ENCODE measurements around the gene ZDHHC8. TPM values are rescaled to one million over a fixed set of nuclear protein-coding genes. Genes with fewer than 3 reads are reported as not detected.
A peak's percentile ranks its signal among the peaks of the same experiment; 100 is the strongest.

The ZDHHC8 gene
- total and polyA plus RNA-seq, 2 donors (not counting 3 experiments of a cell fraction or from before 2014, with no cell fraction given) = 49.8 to 131 TPM

- intact Hi-C loops (cut with micrococcal nuclease) = loop anchor here (1.0 kb wide), 1 partner anchor 156 kb away; no protein-coding TSS in a partner anchor
- Histone ChIP-seq H4K20me1 (replicated peaks; ENCODE audit: control insufficient read depth, extremely low read depth, insufficient read depth, low read length) (no peaks in the 10 kb centered on the region), H2AFZ (ENCODE audit: low read depth, low read length) (no peak overlapping the region), H3K4me2 (ENCODE audit: insufficient read depth, low read length) (no peak overlapping the region), H3K27ac (ENCODE audit: insufficient read depth, low read depth, low read length) (no peak overlapping the region), H3K36me3 (ENCODE audit: control insufficient read depth in 2 of 2, extremely low read depth in 1 of 2, insufficient read depth in 2 of 2, low read length in 2 of 2) (peaks cover 0 to 18% of the 10 kb centered on the region in 2 experiments), H3K9me3 (replicated peaks; ENCODE audit: control insufficient read depth, insufficient read depth, low read length) (no peaks in the 10 kb centered on the region), H3K9ac (replicated peaks; ENCODE audit: extremely low read depth, insufficient read depth, low read length) (no peak overlapping the region), H3K4me3 (replicated peaks in 1 of 3; ENCODE audit: insufficient read depth in 1 of 3, low read depth in 1 of 3, low read length in 3 of 3) (no peak overlapping the region), H3K4me1 (ENCODE audit: control insufficient read depth, extremely low read depth, insufficient read depth, low read length) (peaks cover 6% of the 10 kb centered on the region), H3K9me1 (replicated peaks; ENCODE audit: control insufficient read depth, extremely low read depth, insufficient read depth, low read length) (no peaks in the 10 kb centered on the region), H3K27me3 (ENCODE audit: control insufficient read depth in 2 of 2, insufficient read depth in 2 of 2, low read length in 2 of 2) (no peaks in the 10 kb centered on the region), H3K79me2 (ENCODE audit: control insufficient read depth, insufficient read depth, low read length) (peaks cover 29% of the 10 kb centered on the region)
- no TSS peak for BruUV-seq (replicated peaks)
- dilution Hi-C loops (cut with MboI; ENCODE audit: extremely low pct_ligation_motif_present, low sequenced_read_pairs) = no loop called here
- FAIRE-seq (no peak), DNase-seq (ENCODE audit: low read depth, low spot score) (no peak)
- POLR2A ChIA-PET = no interaction called here
- CTCF ChIA-PET = interaction anchor here (0.6 to 2.1 kb wide), 5 partner anchors 10 to 399 kb away, joined by 3 to 7 read pairs (median 6); no protein-coding TSS in a partner anchor
- no peak for TF ChIP-seq POLR2A (IDR thresholded peaks at IDR 0.05; ENCODE audit: low read depth, low read length)
- no peak for TF ChIP-seq GATA2 (IDR thresholded peaks at IDR 0.05; ENCODE audit: insufficient read depth, insufficient read length, low read depth, low read length)
- TF ChIP-seq POLR2AphosphoS5 (IDR thresholded peaks at IDR 0.05; ENCODE audit: insufficient read depth, low read depth, low read length) = no peak
These were observed 1.9 kb upstream of the ZDHHC8 start for GRCh38 chr22:20129747-20130014.

GRCh38 chr22:20130319-20130718 is 1.3 kb upstream of the ZDHHC8 start:
- Histone ChIP-seq H3K79me2 (ENCODE audit: control insufficient read depth, insufficient read depth, low read length) (peaks cover 34% of the 10 kb centered on the region), H3K9ac (replicated peaks; ENCODE audit: extremely low read depth, insufficient read depth, low read length) (no peak overlapping the region), H3K4me1 (ENCODE audit: control insufficient read depth, extremely low read depth, insufficient read depth, low read length) (peaks cover 6% of the 10 kb centered on the region), H3K9me1 (replicated peaks; ENCODE audit: control insufficient read depth, extremely low read depth, insufficient read depth, low read length) (no peaks in the 10 kb centered on the region), H3K27me3 (ENCODE audit: control insufficient read depth in 2 of 2, insufficient read depth in 2 of 2, low read length in 2 of 2) (no peaks in the 10 kb centered on the region), H2AFZ (ENCODE audit: low read depth, low read length) (no peak overlapping the region), H3K4me3 (replicated peaks in 1 of 3; ENCODE audit: insufficient read depth in 1 of 3, low read depth in 1 of 3, low read length in 3 of 3) (no peak overlapping the region), H3K36me3 (ENCODE audit: control insufficient read depth in 2 of 2, extremely low read depth in 1 of 2, insufficient read depth in 2 of 2, low read length in 2 of 2) (peaks cover 0 to 12% of the 10 kb centered on the region in 2 experiments), H3K27ac (ENCODE audit: insufficient read depth, low read depth, low read length) (no peak overlapping the region), H3K4me2 (ENCODE audit: insufficient read depth, low read length) (no peak overlapping the region), H3K9me3 (replicated peaks; ENCODE audit: control insufficient read depth, insufficient read depth, low read length) (no peaks in the 10 kb centered on the region), H4K20me1 (replicated peaks; ENCODE audit: control insufficient read depth, extremely low read depth, insufficient read depth, low read length) (no peaks in the 10 kb centered on the region)
- TF ChIP-seq FOS (IDR thresholded peaks at IDR 0.05; ENCODE audit: borderline replicate concordance, insufficient read depth, low read length) = no peak
- TF ChIP-seq POLR2AphosphoS5 (IDR thresholded peaks at IDR 0.05; ENCODE audit: insufficient read depth, low read depth, low read length) = no peak
- no peak for TF ChIP-seq GATA2 (IDR thresholded peaks at IDR 0.05; ENCODE audit: insufficient read depth, insufficient read length, low read depth, low read length)
- no peak for TF ChIP-seq EZH2 (IDR thresholded peaks at IDR 0.05; ENCODE audit: borderline replicate concordance, low read depth, low read length, severe bottlenecking)
- no peak for TF ChIP-seq MAX (IDR thresholded peaks at IDR 0.05; ENCODE audit: insufficient read depth, insufficient read length)
- TF ChIP-seq JUN (IDR thresholded peaks at IDR 0.05; ENCODE audit: borderline replicate concordance, insufficient read depth, insufficient read length, low read depth) = no peak
- peak in 1 of 2 donors; percentile 3 for TF ChIP-seq CTCF (IDR thresholded peaks at IDR 0.05; ENCODE audit: extremely low read depth in 1 of 2, insufficient read depth in 1 of 2, low read depth in 1 of 2, low read length in 2 of 2)
- no peak for TF ChIP-seq POLR2A (IDR thresholded peaks at IDR 0.05; ENCODE audit: low read depth, low read length)
- POLR2A ChIA-PET = no interaction called here
- intact Hi-C loops (cut with micrococcal nuclease) = loop anchor here (1.0 kb wide), 1 partner anchor 155 kb away; no protein-coding TSS in a partner anchor
- dilution Hi-C loops (cut with MboI; ENCODE audit: extremely low pct_ligation_motif_present, low sequenced_read_pairs) = no loop called here
- BruUV-seq (replicated peaks) = no TSS peak
- FAIRE-seq (no peak), DNase-seq (ENCODE audit: low read depth, low spot score) (no peak)
- CTCF ChIA-PET = interaction anchor here (0.7 to 2.1 kb wide), 3 partner anchors 10 to 400 kb away, joined by 4 to 6 read pairs (median 6); partner anchors contain the start of gene TRMT2A
